Cardiac septum (tissue), 1 donor: ENCODE data around the gene FAM111B. TPM values are rescaled to one million over a fixed set of nuclear protein-coding genes. Genes with fewer than 3 reads are reported as not detected.
"Not testable (repeated sequence)": the region's sequence is repeated elsewhere in the genome, so short reads cannot be mapped to it uniquely, and the experiment has no call there.

Source experiments
- DNase-seq: peaks from one replicate; pipeline ENCODE4 v3.0.0-alpha.2; 2020; ENCODE audit warnings: low spot score
- intact Hi-C: fragments of 100-400 bp; cut with DNase I; formaldehyde crosslinking; loops from one replicate; pipeline ENCODE4 v1.14.0; 2022
- long read RNA-seq: library from polyadenylated mRNA; unstranded; transcript quantifications from one replicate; pipeline ENCODE4 v2.0.0, GENCODE V29; 2021
- total RNA-seq: library from RNA; stranded (reverse); fragmentation: NEBNext Ultra II Directional; extraction: Animal tissue kit (Norgen Biotek cat#: 25700); gene quantifications from one replicate; pipeline ENCODE4 v1.2.1, GENCODE V29; 2021
- donor health status: DM: no; HTN: no; CAD: no.

The FAM111B gene, protein sequence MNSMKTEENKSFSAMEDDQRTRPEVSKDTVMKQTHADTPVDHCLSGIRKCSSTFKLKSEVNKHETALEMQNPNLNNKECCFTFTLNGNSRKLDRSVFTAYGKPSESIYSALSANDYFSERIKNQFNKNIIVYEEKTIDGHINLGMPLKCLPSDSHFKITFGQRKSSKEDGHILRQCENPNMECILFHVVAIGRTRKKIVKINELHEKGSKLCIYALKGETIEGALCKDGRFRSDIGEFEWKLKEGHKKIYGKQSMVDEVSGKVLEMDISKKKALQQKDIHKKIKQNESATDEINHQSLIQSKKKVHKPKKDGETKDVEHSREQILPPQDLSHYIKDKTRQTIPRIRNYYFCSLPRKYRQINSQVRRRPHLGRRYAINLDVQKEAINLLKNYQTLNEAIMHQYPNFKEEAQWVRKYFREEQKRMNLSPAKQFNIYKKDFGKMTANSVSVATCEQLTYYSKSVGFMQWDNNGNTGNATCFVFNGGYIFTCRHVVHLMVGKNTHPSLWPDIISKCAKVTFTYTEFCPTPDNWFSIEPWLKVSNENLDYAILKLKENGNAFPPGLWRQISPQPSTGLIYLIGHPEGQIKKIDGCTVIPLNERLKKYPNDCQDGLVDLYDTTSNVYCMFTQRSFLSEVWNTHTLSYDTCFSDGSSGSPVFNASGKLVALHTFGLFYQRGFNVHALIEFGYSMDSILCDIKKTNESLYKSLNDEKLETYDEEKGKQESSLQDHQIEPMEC
- total RNA-seq: not detected
- long read RNA-seq: 0 reads

DNA sequence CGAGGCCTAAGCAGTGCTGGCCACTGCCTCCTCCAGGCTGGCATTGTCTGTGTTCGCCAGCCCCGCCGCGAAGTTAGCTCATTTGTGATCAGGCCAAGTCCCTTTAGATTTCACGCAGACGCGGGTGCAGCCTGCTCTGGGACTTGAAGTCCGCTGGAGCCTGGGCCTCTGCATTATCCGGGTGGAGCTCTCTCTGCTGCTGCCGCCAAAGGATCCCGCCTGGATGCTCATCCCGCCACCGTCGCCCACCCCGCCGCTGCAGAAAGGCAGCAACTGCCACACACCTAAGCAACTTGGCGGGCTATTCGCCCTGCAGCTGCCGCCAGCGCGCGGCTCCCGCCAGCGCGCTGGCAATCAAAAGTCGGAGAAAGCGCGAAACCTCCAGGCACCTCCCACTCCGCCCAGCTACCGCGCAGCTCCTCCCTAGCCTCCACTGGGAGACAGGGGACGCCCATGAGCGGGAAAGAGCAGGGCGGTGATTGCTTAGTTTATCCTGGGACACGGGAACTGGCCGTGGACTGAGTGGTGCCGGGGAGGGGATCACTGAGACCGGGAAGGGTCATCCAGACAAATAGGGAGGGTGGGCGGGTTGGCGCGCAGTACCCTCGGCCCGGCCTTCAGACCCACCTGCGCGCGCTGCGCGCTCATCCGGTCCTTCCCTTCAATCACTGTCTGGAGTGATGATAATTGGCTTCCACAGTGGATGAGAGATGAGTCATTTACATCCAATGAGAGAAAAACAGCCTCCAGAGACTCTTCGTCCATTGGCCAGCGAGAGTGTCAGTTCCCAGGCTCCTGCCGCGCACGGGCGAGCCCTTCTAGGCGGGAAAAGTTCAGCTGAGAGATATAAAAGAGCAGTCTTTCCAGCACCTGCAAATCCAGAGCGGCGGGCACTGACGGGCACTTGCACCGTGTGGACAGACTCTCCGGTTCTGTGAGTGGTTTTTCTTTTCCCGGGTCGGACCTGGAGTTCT, at the start of gene FAM111B:
Gene FAM111B, plus strand, starts transcription at position 875 of the 974 bp plus-strand sequence. CDS start 2,389 bp downstream, outside the sequence.
- intact Hi-C loops: no loop called here
- peak; percentile 90 for DNase-seq

DNA sequence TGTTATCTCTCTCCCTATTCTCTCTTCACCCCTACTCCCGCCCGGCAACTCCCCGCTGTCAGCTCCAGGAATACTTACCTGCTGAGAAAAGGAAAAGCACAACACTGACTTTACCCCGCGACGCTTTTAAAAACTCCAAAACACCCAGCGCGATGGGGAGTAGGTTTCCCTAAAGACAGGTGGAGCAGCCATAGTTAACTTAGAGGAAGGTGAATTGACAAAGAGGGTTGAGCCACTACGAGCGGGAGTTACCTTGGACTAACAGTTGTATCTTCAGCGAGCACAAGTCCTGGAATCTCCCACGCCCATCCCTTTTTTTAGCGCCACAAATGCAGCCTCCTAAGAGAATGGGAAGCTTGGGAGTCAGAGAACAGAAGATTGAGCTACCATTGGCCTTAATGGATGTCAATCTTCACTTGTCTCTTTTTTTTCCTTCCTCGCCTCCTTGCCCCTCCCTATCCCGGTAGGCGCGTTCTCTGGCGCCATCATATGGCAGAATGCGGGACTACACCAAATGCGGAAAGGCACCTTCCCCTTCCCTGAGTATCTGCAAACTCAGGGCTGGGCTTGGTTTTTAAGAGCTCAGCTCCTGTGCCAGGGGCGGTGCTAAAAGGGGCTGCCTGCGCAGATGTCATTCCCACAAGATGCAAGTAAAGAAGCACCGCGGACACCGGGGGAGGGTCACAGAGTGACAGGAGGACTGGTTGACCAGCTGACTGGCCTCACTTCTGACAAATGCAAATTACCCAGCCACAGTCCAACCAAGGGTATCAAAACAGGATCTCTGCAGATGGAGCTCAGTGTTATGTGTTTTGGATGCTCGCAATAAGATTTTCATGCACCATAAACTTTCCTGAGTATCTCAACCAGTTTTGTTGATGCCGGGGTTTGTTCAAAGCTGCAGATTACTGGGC, 48.7 kb upstream of the FAM111B start:
- intact Hi-C loops: loop anchor here (5.0 kb wide), 1 partner anchor 99 kb away; no protein-coding TSS in a partner anchor
- peak; percentile 84 for DNase-seq

DNA sequence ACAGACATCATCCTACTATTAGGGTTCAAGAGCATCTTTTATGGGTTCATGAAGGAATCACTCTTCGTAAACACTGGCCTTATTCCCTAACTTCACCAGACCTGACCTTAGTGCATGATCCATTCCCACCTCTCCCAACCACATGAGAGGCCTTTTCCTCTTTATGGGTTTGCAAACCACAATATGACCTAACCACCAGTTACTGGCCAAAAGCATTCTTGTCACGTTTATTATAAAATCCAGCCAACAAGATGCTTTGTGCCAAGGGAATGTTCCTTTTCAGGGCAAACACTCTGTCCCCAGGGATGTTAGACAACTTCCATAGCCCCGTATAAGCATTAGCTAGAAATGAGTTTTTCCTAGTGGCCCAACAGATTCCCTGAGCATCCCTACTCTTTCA, 46.9 kb upstream of the FAM111B start:
- intact Hi-C loops, DNase-seq: not testable (repeated sequence)

DNA sequence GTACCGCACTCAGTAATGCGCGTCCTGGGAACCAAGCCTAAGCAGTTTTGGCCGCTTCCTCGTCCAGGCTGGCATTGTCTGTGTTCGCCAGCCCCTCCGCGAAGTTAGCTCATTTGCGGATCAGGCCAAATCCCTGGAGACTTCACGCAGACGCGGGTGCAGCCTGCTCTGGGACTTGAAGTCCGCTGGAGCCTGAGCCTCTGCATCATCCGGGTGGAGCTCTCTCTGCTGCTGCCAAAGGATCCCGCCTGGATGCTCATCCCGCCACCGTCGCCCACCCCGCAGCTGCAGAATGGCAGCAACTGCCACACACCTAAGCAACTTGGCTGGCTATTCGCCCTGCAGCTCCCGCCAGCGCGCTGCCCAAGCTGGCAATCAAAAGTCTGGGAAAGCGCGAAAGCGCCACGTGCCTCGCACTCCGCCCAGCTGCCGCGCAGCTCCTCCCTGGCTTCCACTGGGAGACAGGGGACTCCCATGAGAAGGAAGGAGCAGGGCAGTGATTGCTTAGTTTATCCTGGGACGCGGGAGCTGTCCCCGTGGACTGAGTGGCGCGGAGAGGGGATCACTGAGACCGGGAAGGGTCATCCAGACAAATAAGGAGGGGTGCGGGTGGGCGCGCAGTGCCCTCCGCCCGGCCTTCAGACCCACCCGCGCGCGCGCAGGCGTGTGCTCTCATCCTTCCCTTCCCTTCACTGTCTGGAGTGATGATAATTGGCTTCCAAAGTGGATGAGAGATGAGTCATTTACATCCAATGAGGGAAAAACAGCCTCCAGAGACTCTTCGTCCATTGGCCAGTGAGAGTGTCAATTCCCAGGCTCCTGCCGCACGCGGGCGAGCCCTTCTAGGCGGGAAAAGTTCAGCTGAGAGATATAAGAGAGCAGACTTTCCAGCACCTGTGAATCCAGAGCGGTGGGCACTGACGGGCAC, 44.2 kb upstream of the FAM111B start:
- intact Hi-C loops: no loop called here
- DNase-seq: no peak

DNA sequence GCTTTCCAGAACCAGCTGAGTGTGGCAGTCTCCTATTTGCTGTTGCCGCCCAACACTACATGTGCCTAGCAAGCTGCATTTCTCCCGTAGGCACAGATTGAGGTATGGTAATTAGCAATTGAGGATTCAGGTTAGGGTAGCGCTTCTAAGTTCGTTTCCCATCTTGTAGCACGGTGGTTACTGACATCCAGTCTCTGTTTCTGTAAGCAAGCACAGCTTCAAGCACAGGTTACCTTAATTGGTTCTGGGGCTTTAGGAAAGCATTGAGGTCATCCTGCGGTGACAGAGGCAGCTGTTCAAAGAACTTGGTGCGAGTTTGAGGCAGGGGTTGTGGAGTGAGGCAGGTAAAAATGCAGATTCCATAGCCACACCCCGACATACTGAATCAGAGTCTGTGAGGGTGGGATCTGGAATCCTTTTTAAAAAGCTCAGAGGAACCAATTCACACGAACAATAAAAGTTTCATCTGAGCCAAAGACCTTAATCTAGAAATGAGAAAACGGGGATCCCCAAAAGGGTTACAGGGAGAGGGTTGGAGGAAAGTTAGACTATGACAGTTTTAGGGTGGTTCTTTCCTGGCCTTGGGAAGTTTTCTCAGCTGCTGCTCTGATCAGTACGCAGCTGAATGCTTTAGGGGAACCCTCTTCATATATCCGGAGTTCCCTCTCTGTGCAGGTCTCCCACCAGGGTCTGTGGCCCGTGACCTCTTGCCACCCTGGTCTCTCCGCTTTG, 42.9 kb upstream of the FAM111B start:
- DNase-seq, intact Hi-C loops: not testable (repeated sequence)

DNA sequence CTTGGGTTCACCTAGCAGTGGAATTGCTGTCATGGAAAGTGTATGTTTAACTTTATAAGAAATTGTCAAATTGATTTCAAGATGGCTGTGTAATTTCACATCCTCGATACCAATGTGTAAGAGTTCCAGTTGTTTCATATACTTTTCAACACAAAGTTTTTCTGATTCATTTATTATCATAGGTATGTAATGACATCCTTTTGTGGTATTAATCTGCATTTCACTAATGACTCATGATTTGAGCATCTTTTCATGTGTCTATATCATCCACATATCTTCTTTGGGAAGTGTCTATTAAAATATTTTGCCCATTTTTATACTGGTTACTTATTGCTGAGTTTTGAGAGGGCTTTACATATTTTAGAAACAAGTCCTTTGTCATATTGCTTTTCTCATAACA, 38.0 kb upstream of the FAM111B start:
- no peak for DNase-seq
- intact Hi-C loops: no loop called here

DNA sequence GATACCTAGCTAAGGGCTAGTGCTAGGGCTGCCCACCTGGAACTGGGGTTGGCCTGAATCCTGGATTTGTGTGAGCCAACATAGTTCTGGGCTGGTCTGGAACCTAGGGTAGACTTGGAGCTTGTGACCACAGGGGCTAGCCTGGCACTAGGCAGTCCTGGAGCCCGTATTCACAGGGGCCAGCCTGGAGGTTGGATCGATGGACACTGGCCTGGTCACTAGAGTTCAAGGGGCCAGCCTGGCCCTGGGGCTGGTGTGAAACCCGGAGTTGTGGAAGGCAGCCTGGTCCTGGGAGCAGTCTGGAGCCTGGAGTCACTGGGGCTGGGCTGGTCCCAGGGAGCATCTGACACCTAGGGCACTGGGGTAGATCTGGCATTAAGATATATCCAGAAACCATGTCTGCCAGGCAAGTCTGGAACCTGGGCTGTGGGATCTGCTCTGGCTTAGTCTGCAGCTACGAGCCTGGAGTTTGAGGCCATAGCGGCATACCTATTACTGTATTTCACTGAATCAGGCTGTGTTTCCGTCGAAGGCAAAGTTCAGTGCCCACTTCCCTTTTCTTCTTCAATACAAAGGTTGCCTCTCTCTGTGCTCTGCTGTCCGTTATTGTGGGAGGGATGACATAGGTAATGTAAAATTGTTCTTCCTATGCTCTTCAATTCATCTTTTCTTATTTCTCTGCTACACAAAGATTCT, 30.0 kb upstream of the FAM111B start:
- intact Hi-C loops: no loop called here
- DNase-seq: no peak

DNA sequence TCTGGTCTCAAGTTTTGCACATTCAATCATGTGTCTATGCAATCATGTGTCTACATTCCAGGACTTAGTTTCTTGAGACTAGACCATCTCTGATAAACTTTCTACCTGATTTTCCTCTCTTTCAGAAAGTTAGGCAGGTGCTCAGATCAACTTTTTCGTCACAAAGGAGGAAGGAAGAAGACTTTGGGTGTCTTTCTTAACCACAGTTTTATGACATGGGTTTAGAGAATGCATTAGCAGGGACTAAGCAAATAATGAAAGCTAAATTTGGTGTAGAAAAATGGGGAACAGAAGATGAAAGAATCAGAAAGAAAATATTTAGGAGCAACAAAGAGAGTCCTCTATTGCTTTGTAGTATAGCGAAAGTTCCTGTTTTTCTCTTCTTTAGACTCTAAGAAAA, 28.6 kb upstream of the FAM111B start:
- intact Hi-C loops: no loop called here
- no peak for DNase-seq

DNA sequence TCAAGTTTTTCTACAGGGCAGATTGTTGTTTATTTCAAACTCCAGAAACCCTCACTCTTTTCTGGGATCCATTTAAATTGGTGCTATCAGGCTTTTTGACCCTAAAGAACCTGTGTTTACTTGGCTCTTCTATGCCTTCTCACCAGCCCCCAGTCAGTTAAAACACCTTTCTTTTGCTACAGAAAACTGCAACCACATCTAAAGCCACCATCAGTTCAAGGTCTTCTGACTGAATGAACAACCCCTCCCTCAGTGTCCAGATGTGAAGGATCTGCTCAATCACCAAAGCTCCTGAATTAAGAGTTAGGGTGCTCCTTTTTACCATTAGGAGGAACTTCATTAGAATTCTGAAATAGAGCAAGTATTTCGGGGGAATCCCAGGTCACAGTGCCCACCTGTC, 28.0 kb upstream of the FAM111B start:
- intact Hi-C loops: no loop called here
- DNase-seq: no peak

DNA sequence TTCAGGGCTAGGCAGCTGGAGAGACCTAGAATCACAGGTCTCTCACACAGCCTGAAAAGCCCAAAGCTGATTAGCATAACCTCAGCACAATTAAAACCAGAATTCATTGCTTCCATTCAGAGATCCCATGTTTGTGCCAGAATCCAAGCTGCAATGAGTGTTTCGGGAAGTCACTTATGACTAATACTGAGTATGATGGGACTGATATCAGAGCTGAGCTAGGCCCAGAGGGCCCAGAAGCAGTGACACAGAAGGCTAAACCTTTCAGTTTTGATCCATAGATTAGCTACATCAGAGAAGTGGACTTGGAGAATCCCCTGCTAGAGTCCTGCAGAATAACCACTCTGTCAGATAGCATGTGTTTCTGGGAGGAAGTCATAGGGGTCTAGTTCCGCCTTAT, 26.6 kb upstream of the FAM111B start:
- intact Hi-C loops: loop anchor here (2.0 kb wide), 1 partner anchor 42 kb away; no protein-coding TSS in a partner anchor

DNA sequence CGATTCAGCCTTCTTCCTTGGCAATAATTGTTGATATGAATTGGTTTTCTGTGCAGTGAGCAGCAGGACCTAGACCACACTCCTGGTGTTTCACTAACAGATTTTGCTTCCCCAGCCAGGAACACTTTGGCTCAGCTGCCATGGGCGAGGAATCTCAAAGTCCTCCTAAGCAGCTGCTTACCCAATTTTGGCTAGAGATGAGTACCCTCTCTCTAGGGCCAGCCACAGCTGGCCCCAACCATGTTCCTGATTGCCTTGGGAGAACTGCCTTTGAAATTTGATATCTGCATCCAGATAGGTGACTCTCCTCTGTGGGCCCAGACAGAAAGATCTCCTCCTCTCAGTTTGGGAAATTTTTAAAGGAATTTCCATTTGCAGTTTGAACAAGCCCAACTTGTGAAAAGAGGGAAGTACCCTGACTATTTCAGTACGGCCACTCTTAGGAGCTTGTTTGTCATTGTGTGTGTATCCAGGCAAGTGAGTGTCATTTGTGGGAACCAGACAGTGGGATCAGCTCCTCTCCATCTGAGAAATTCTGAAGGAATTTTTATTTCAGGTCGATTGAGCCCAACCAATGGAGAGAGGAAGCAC, 25.5 kb upstream of the FAM111B start:
- intact Hi-C loops: loop anchor here (2.0 kb wide), 1 partner anchor 43 kb away; no protein-coding TSS in a partner anchor
- DNase-seq: not testable (repeated sequence)

More for the DNA sequence above, 26.6 kb upstream of the FAM111B start:
- not testable (repeated sequence) for DNase-seq

DNA sequence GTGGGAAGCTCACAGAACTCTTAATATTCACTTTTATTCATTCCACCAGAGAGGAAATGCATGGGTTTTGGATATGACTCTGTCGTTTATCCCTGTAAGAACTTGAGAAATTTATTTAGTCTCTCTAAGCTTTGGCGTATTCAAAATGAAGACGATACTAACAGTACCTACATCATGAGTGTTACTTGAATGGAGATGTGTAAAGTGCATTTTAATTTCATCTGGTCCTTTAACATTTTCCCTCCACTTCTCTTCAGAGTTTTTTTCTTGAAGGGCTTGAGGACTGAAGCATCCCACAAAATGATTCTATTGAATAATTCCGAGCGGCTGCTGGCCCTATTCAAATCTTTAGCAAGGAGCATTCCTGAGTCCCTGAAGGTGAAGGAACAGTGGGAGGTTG, 21.0 kb upstream of the FAM111B start, which contains the start of gene GLYATL1B:
Gene GLYATL1B, plus strand, starts transcription at position 301 of the 400 bp plus-strand sequence. Its CDS starts 0 bp downstream, at position 301.
- DNase-seq, intact Hi-C loops: not testable (repeated sequence)

DNA sequence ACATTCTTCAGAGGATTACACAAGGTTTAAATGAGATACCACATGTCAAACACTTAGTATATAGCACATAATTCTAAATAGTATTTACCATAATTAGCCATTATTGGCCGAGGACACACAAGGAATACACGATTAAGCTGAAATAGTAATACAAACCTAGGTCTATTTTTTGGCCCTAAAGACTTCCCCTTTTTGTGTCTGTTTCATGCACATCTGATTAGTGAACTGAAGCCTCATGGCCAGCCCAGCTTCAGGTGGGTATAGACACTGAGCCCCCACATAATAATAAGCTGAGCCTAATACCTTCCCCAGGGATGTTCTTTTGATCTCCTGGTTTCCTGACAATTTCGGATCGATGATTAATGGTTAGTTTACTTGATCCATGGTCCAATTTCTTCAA, 18.9 kb upstream of the FAM111B start:
- intact Hi-C loops: no loop called here
- no peak for DNase-seq

DNA sequence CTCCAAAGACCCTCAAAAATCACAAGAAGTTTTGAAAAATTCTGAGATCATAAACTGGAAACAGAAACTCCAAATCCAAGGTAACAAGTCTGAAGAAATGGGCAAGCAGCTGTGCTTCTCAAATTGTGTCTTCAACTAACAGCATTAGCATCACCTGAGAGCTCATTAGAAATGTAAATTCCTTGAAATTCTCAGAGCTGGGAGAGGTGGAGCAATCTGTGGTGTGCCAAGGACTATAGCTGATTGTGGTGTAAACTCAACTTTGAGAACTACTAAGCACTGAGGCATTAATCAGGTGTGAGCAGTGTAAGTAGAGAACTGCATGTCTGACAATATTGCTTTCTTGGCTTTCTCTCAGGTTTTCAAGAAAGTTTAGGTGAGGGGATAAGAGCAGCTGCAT, 13.5 kb upstream of the FAM111B start:
- DNase-seq, intact Hi-C loops: not testable (repeated sequence)

DNA sequence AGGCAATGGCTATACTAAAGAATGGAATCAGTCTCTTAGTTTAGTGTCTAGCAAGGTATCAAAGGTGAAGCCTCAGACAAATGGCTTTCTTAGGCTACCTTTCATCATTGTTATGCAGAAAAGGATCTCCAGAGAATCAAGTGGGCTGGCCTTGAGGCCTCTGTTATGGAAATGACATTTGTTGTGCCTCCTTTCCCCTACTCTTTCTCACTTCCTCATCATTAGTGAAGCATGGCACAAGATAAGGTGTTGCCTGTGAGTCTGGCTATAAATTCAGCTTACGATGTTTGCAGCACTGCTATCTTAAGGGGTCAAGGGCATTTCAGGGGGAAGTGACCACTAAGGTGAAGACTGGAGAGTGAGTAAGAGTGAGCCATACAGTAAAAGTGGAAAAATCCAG, 11.8 kb upstream of the FAM111B start:
- intact Hi-C loops, DNase-seq: not testable (repeated sequence)
